SK-N-MC (cell line): ENCODE measurements around the gene GNAQ.

Experiments used
- DNase-seq: peaks from one replicate; pipeline ENCODE4 v3.0.0-alpha.2; 2011; ENCODE audit warnings: low read depth, low spot score
- H3K27ac ChIP-seq: fragments of 200-600 bp; sonication (generic); 2 replicates; pipeline ENCODE4 v1.5.1; 2016; ENCODE audit warnings: mixed run types
- H3K36me3 ChIP-seq: fragments of 200-600 bp; sonication (generic); 2 replicates; pipeline ENCODE4 v1.6.1; 2017; ENCODE audit warnings: antibody characterized with exemption, low read length, mixed read lengths; ENCODE audit not compliant: insufficient read depth
- H3K4me3 ChIP-seq: fragments of 200-600 bp; sonication (generic); 2 replicates; pipeline ENCODE4 v1.5.1; 2016
- H3K9ac ChIP-seq: fragments of 200-600 bp; sonication (generic); 2 replicates; pipeline ENCODE4 v1.8.0; 2017; ENCODE audit warnings: mixed run types, mixed read lengths; ENCODE audit not compliant: insufficient read length
- H3K9me3 ChIP-seq: fragments of 200-600 bp; sonication (generic); 2 replicates; pipeline ENCODE4 v1.6.1; 2017; ENCODE audit warnings: low read depth, mild to moderate bottlenecking, antibody characterized with exemption, low read length, moderate library complexity, mixed read lengths
- EZH2 ChIP-seq: fragments of 200-600 bp; sonication (generic); IDR thresholded peaks from one replicate; pipeline ENCODE4 v1.6.1; 2017; ENCODE audit warnings: antibody characterized with exemption
- FOXP2 ChIP-seq: optimal IDR thresholded peaks from 2 replicates; pipeline ENCODE3; 2011; ENCODE audit warnings: mild to moderate bottlenecking, moderate library complexity; ENCODE audit not compliant: insufficient read depth; ENCODE audit errors: extremely low read length, control extremely low read depth
- POLR2AphosphoS5 ChIP-seq: IDR thresholded peaks from 2 replicates; pipeline ENCODE4 v1.6.1; 2012; ENCODE audit warnings: mild to moderate bottlenecking, low read depth, low read length, borderline replicate concordance

The GNAQ gene

DNA sequence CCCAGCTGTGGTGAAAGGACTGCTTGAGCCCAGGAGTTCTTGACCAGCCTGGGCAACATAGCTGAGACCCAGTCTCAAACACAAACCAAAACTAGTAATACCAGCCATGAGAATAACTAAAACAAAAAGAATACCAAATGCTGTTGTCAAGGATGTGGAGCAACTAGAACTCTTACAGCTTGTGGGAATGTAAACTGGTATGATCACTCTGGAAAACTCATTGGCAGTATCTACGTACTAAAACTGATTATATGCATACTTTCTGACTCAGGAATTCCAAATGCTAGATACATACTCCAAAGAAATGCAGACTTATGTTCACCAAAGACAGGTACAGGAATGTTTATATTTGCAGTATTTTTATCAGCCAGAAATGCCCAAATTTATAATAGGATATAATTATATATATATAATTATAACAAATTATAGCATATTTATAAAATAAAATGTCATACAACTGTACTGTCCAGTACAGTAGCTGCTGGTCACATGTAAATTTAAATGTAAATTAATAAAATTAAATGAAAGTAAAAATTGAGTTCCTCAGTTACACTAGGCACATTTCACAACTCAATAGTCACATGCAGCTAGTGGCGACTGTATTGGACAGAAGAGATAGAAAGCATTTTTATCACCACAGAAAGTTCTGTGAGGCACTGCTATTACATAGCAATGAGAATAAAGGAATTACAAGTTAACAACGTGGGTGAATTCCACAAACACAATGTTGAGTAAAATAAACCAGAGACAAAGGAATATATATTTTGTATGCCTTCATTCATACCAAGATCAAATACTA lies 118.5 kb downstream of the GNAQ start:
- no peak for TF ChIP-seq EZH2
- no peak for TF ChIP-seq FOXP2
- no peak for TF ChIP-seq POLR2AphosphoS5
- Histone ChIP-seq H3K36me3 (peaks cover 9% of the 10 kb centered on the region), H3K4me3 (no peak overlapping the region), H3K27ac (no peak overlapping the region), H3K9ac (no peak overlapping the region), H3K9me3 (no peaks in the 10 kb centered on the region)
- no peak for DNase-seq

DNA sequence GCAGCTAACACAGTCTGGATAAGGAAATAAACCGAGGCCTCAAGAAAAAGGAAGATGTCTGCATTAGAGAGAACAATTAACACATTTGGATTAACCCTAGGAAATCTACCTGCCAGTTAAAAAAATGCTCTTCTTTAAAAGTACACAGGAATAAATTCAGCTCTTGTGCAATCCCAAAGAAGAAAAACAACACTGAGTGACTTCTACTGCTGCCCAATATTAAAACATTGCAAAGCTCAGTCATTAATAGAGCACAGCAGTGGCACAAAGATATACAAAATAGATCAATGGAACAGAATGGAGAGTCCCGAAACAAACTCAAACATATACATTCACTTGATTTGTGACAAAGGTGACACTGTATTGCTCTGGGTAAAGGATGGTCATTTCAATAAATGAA lies 119.7 kb downstream of the GNAQ start:
- H3K27ac ChIP-seq = no peak overlapping the region
- H3K9me3 ChIP-seq = no peaks in the 10 kb centered on the region
- TF ChIP-seq FOXP2 (no peak), EZH2 (no peak), POLR2AphosphoS5 (no peak)
- H3K9ac ChIP-seq = no peak overlapping the region
- H3K4me3 ChIP-seq = no peak overlapping the region
- no peak for DNase-seq
- H3K36me3 ChIP-seq = peaks cover 9% of the 10 kb centered on the region

DNA sequence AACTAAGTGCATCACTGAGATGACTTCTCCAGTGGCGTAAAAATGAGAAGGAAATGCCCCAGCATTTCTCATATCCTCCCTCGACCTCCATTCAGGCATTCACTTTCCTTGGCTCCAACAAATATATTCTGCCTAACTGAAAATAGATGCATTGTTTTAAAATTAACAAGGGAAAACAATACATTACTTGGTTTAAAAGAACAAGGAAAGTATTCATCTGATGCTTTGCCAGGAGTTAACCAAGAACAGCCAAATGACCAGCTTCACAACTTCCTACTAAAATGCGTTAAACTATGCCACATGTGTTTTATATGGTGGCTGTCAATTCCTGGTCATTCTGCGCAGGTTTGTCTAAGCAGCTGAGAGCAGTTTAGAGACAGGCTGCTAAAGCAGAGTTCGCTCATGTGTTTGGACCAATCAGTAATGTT lies 121.4 kb downstream of the GNAQ start:
- no peak for DNase-seq

GRCh38 chr9:77909306-77909705 lies 122.3 kb downstream of the GNAQ start:
- H3K9ac ChIP-seq = no peak overlapping the region
- TF ChIP-seq EZH2 = no peak
- TF ChIP-seq FOXP2 = no peak
- TF ChIP-seq POLR2AphosphoS5 = no peak
- no peak overlapping the region for H3K4me3 ChIP-seq
- no peak overlapping the region for H3K27ac ChIP-seq
- H3K9me3 ChIP-seq = no peaks in the 10 kb centered on the region
- peaks cover 9% of the 10 kb centered on the region for H3K36me3 ChIP-seq
- no peak for DNase-seq

More for the DNA sequence above, 121.4 kb downstream of the GNAQ start:
- Histone ChIP-seq H3K27ac (no peak overlapping the region), H3K36me3 (peaks cover 9% of the 10 kb centered on the region), H3K4me3 (no peak overlapping the region), H3K9me3 (no peaks in the 10 kb centered on the region), H3K9ac (no peak overlapping the region)
- no peak for TF ChIP-seq FOXP2
- no peak for TF ChIP-seq POLR2AphosphoS5
- no peak for TF ChIP-seq EZH2

DNA sequence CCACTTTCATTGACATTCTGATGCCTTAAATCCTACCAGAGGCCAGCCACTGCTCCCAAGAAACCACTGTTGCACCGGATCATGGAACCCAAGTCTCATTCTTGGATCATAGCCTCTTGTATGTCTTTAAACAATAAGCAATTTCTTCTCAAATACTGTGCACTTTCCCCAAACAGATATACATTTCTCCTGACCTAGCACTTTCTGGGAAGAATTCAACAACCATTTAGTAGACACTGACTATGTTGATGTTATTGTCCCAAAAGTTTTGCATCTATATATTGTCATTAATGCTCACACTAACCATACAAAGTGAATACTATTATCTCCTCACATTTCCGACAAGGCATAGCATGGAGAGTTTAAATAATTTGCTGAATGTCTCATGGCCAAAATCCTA lies 123.3 kb downstream of the GNAQ start:
- no peak for DNase-seq
- H3K9me3 ChIP-seq = no peaks in the 10 kb centered on the region
- H3K36me3 ChIP-seq = peaks cover 3% of the 10 kb centered on the region; the same call in 1 of the 2 replicates
- H3K9ac ChIP-seq = no peak overlapping the region
- H3K27ac ChIP-seq = no peak overlapping the region
- H3K4me3 ChIP-seq = no peak overlapping the region
- TF ChIP-seq POLR2AphosphoS5 = no peak
- no peak for TF ChIP-seq FOXP2

DNA sequence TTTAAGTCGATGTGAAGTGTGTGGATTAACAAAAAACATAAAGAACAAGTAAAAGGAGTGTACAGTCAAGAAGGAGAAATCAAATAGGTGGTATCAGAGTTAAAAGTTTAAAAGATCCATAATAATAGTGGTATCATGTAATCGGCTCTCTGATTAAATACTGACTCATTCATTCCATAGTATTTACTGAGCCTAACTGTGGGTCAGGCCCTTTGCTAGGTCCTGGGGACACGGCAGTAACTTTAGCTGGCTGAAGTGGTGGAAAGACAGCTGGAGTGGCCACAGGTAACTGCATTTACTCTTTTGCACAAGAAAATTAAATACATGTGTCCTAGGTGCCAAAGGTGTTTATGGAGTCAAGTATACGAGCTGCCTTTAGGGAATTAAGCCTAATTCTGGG lies 124.0 kb downstream of the GNAQ start:
- H3K27ac ChIP-seq = peak overlapping the region; percentile 73
- no peak overlapping the region for H3K9ac ChIP-seq
- H3K4me3 ChIP-seq = peak overlapping the region; percentile 51
- no peaks in the 10 kb centered on the region for H3K9me3 ChIP-seq
- no peak for TF ChIP-seq FOXP2
- DNase-seq = no peak
- H3K36me3 ChIP-seq = no peaks in the 10 kb centered on the region

DNA sequence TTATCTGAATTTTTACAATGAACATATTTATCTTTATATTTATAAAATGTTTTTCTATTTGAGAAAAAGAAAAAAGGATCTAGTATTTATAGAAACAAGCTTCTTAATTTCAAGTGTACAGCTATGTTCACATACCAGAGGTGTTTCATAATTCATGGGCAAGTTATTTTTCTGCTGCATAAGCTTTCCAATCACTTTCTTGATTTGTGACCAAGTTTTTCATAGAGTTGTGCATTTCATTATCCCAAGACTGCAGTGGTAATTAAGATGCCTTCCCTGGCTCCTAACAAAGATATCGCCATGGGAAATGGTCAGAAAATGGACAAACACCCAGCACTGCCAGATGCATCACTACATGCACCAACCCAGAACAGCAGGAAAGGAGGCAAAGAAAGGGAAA lies 124.6 kb downstream of the GNAQ start:
- H3K27ac ChIP-seq = peak overlapping the region; percentile 73
- peak overlapping the region; percentile 51 for H3K4me3 ChIP-seq
- no peak for DNase-seq
- H3K36me3 ChIP-seq = no peaks in the 10 kb centered on the region
- no peak overlapping the region for H3K9ac ChIP-seq
- TF ChIP-seq POLR2AphosphoS5 (no peak), FOXP2 (no peak), EZH2 (no peak)
- no peaks in the 10 kb centered on the region for H3K9me3 ChIP-seq

DNA sequence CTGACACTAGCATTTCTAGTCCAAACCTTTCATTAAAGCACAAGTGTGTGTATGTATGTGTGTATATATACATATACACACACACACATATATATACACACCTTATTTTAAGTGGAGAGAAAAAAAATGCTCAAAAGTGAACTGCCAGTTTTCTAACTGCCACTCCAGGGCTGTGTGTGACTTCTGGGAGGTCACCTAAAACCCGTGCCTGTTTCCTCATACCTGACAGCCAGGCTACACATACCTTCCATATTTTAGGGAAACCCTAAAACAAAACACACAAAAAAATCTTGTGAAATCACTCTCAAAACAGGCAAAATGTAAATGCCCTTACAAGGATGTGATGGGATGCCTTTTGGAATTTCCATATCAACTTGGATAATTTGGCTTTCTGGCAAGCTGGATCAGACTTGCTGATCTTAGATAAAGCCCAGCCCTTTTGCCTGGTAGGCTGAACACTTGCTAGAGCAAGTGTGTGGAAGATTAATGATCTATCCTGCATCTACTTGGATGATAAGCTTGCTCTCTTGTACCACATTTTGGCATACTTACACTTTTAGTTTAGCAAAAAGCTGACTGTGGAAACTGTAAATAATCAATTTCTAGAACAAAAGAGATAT lies 127.8 kb downstream of the GNAQ start:
- H3K36me3 ChIP-seq = no peaks in the 10 kb centered on the region
- H3K9me3 ChIP-seq = no peaks in the 10 kb centered on the region
- H3K4me3 ChIP-seq = no peak overlapping the region
- H3K9ac ChIP-seq = no peak overlapping the region
- DNase-seq = no peak
- H3K27ac ChIP-seq = no peak overlapping the region
- TF ChIP-seq FOXP2 (no peak), POLR2AphosphoS5 (no peak), EZH2 (no peak)

DNA sequence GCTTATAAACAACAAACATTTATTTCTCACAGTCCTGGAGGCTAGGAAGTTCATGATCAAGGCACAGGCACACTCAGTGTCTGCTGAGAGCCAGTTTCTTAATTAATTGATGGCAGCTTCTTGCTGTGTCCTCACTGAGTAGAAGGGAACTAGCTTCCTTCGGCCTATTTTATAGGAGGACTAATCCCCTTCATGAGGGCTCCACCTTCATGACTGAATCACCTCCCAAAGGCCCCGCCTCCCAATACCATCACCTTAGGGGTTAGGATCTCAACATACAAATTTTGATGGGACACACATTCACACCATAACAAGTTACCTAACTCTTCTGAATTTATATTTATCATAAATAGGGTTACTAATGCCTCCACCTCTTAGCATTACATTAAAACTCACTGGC lies 129.8 kb downstream of the GNAQ start:
- H3K36me3 ChIP-seq = no peaks in the 10 kb centered on the region
- H3K9ac ChIP-seq = no peak overlapping the region
- no peaks in the 10 kb centered on the region for H3K9me3 ChIP-seq
- TF ChIP-seq FOXP2 = no peak
- no peak for TF ChIP-seq EZH2
- TF ChIP-seq POLR2AphosphoS5 = no peak
- H3K27ac ChIP-seq = no peak overlapping the region
- DNase-seq = no peak
- no peak overlapping the region for H3K4me3 ChIP-seq
